ENCODE results near the gene UBE2L3.
"Not testable (repeated sequence)": the region's sequence is repeated elsewhere in the genome, so short reads cannot be mapped to it uniquely, and the experiment has no call there.

Gene UBE2L3

DNA sequence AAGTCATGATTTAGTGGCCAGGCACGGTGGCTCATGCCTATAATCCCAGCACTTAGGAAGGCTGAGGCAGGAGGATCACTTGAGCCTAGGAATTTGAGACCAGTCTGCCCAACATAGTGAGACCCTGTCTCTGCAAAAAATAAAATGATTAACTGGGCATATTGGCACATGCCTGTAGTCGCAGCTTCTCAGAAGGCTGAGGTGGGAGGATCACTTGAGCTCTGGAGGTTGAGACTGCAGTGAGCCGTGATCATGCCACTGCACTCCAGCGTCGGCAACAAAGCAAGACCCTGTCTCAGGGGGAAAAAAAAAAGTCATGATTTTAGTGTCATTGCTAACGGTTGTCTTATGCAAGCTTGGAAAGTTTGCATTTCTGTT is 11.9 kb downstream of the UBE2L3 start:
- Histone ChIP-seq H3K9ac (ENCODE audit: low read length) (no peak overlapping the region), H3K4me1 (ENCODE audit: control insufficient read depth, insufficient read depth, low read length) (peaks cover 24% of the 10 kb centered on the region), H3K27me3 (ENCODE audit: control insufficient read depth, insufficient read depth, low read length) (no peaks in the 10 kb centered on the region), H3K9me3 (ENCODE audit: control insufficient read depth, low read length) (no peaks in the 10 kb centered on the region), H3K4me3 (ENCODE audit: low read length) (no peak overlapping the region), H3K36me3 (ENCODE audit: control insufficient read depth, insufficient read depth, low read length) (no peaks in the 10 kb centered on the region)

GRCh38 chr22:21580623-21581007 is 13.1 kb downstream of the UBE2L3 start:
- H3K4me1 ChIP-seq (ENCODE audit: control insufficient read depth, insufficient read depth, low read length), result peaks cover 22% of the 10 kb centered on the region
- H3K4me3 ChIP-seq (ENCODE audit: low read length); H3K9me3 ChIP-seq (ENCODE audit: control insufficient read depth, low read length); H3K27me3 ChIP-seq (ENCODE audit: control insufficient read depth, insufficient read depth, low read length); H3K9ac ChIP-seq (ENCODE audit: low read length); H3K36me3 ChIP-seq (ENCODE audit: control insufficient read depth, insufficient read depth, low read length): not testable (repeated sequence)

- H3K9me3 ChIP-seq (ENCODE audit: control insufficient read depth, low read length); H3K27me3 ChIP-seq (ENCODE audit: control insufficient read depth, insufficient read depth, low read length); H3K4me3 ChIP-seq (ENCODE audit: low read length); H3K9ac ChIP-seq (ENCODE audit: low read length); H3K36me3 ChIP-seq (ENCODE audit: control insufficient read depth, insufficient read depth, low read length): not testable (repeated sequence)
- H3K4me1 ChIP-seq (ENCODE audit: control insufficient read depth, insufficient read depth, low read length), result peaks cover 22% of the 10 kb centered on the region
These were observed 13.6 kb downstream of the UBE2L3 start for GRCh38 chr22:21581009-21581713.

- Histone ChIP-seq H3K4me1 (ENCODE audit: control insufficient read depth, insufficient read depth, low read length) (peaks cover 16% of the 10 kb centered on the region), H3K27me3 (ENCODE audit: control insufficient read depth, insufficient read depth, low read length) (no peaks in the 10 kb centered on the region), H3K4me3 (ENCODE audit: low read length) (no peak overlapping the region), H3K9me3 (ENCODE audit: control insufficient read depth, low read length) (no peaks in the 10 kb centered on the region), H3K36me3 (ENCODE audit: control insufficient read depth, insufficient read depth, low read length) (no peaks in the 10 kb centered on the region), H3K9ac (ENCODE audit: low read length) (no peak overlapping the region)
These were observed 15.6 kb downstream of the UBE2L3 start for GRCh38 chr22:21582801-21583740.

GRCh38 chr22:21585389-21585788 is 17.9 kb downstream of the UBE2L3 start:
- no peaks in the 10 kb centered on the region for H3K36me3 ChIP-seq (ENCODE audit: control insufficient read depth, insufficient read depth, low read length)
- no peaks in the 10 kb centered on the region for H3K9me3 ChIP-seq (ENCODE audit: control insufficient read depth, low read length)
- no peaks in the 10 kb centered on the region for H3K27me3 ChIP-seq (ENCODE audit: control insufficient read depth, insufficient read depth, low read length)
- H3K9ac ChIP-seq (ENCODE audit: low read length), result no peak overlapping the region
- peaks cover 9% of the 10 kb centered on the region for H3K4me1 ChIP-seq (ENCODE audit: control insufficient read depth, insufficient read depth, low read length)
- H3K4me3 ChIP-seq (ENCODE audit: low read length), result no peak overlapping the region

- no peak overlapping the region for H3K9ac ChIP-seq (ENCODE audit: low read length)
- no peak overlapping the region for H3K4me3 ChIP-seq (ENCODE audit: low read length)
- H3K27me3 ChIP-seq (ENCODE audit: control insufficient read depth, insufficient read depth, low read length), result no peaks in the 10 kb centered on the region
- H3K36me3 ChIP-seq (ENCODE audit: control insufficient read depth, insufficient read depth, low read length), result peaks cover under 1% of the 10 kb centered on the region
- peaks cover 11% of the 10 kb centered on the region for H3K4me1 ChIP-seq (ENCODE audit: control insufficient read depth, insufficient read depth, low read length)
- H3K9me3 ChIP-seq (ENCODE audit: control insufficient read depth, low read length), result no peaks in the 10 kb centered on the region
These were observed 20.5 kb downstream of the UBE2L3 start for GRCh38 chr22:21587803-21588611.

GRCh38 chr22:21589396-21589795 is 21.9 kb downstream of the UBE2L3 start:
- Histone ChIP-seq H3K9ac (ENCODE audit: low read length) (no peak overlapping the region), H3K36me3 (ENCODE audit: control insufficient read depth, insufficient read depth, low read length) (peaks cover 14% of the 10 kb centered on the region), H3K27me3 (ENCODE audit: control insufficient read depth, insufficient read depth, low read length) (no peaks in the 10 kb centered on the region), H3K4me1 (ENCODE audit: control insufficient read depth, insufficient read depth, low read length) (peaks cover 6% of the 10 kb centered on the region), H3K4me3 (ENCODE audit: low read length) (no peak overlapping the region), H3K9me3 (ENCODE audit: control insufficient read depth, low read length) (no peaks in the 10 kb centered on the region)

DNA sequence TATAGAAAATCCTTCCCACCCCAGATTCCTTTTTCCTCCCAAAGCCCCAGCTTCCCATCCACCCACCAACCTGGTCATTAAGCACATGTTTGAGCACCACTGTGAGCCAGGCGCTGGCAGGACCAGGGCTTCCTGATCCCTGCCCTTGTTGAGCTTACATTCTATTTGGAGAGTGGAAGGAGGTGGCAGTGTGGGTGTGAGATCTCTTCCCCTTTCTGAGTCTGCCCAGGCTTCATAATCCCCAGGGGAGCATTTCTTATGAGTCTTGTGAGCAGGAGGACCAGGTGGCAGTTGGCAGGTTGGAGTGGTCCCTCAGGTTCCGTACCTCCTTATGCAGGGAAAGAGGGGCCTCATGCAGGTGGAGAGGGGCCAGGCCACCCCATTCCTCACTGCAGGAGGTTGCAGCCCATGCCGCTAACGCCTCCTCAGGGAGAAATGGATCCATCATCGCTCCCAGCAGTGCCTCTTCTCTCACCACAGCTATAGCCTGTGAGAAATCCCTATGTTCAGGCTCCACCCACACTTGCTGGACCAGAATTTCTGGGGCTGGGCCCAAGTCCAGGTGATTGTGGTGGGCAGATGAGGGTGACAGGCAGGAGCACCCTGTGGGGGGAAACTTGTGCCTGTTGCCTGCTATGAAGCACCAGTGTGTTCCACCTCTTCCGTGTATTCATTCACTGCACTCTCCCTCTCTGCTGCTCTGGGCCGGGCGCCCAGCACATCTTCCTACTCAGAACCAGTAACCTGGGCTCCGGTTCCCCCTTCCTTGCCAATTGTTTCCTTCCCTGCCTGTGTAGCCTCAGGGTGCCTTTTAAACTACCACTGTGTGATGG is 23.5 kb downstream of the UBE2L3 start:
- Histone ChIP-seq H3K4me1 (ENCODE audit: control insufficient read depth, insufficient read depth, low read length) (peaks cover 6% of the 10 kb centered on the region), H3K27me3 (ENCODE audit: control insufficient read depth, insufficient read depth, low read length) (no peaks in the 10 kb centered on the region), H3K4me3 (ENCODE audit: low read length) (no peak overlapping the region), H3K9me3 (ENCODE audit: control insufficient read depth, low read length) (no peaks in the 10 kb centered on the region), H3K9ac (ENCODE audit: low read length) (no peak overlapping the region), H3K36me3 (ENCODE audit: control insufficient read depth, insufficient read depth, low read length) (peaks cover 14% of the 10 kb centered on the region)

DNA sequence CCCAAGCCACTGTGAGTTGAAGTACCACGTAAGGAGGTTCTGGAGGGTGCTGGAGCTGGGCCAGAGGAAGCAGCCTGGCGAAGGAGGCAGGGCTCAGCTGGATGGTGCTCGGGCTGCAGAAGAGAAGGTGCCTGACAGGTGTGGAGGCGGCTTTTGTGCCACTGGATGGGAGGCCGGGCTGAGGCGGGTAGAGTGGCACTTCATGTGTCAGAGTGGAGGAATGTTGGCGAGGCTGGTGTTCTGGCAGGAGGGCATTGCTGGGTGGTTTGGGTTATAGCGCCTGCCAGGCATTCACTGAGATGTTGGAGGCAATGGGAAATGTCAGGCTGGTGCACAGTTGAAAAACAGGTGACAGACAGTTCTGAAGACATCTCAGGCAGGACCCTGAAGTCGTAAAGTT is 24.2 kb downstream of the UBE2L3 start:
- Histone ChIP-seq H3K4me1 (ENCODE audit: control insufficient read depth, insufficient read depth, low read length) (peaks cover 6% of the 10 kb centered on the region), H3K36me3 (ENCODE audit: control insufficient read depth, insufficient read depth, low read length) (peaks cover 14% of the 10 kb centered on the region)

DNA sequence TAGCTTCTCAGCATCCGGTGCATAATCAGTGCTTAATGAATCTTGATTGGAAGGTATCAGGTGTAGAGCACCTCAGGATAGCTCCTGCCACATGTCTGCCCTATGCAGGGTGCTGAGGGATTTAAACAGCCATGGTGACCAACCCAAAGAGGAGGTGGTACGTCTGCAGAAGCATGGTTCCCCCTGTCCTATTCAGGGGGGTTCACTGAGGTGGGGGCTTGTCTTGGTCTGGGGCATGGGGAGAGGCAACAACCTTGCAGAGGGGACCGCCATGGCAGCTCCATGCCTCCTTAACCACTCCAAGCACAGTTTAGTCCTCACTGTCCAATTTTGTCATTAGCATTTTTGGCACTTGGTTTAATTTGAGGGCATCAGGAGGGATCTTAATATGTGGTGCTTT is 24.9 kb downstream of the UBE2L3 start:
- H3K9ac ChIP-seq (ENCODE audit: low read length), result no peak overlapping the region
- peaks cover 6% of the 10 kb centered on the region for H3K4me1 ChIP-seq (ENCODE audit: control insufficient read depth, insufficient read depth, low read length)
- H3K36me3 ChIP-seq (ENCODE audit: control insufficient read depth, insufficient read depth, low read length), result peaks cover 14% of the 10 kb centered on the region
- no peaks in the 10 kb centered on the region for H3K9me3 ChIP-seq (ENCODE audit: control insufficient read depth, low read length)
- no peaks in the 10 kb centered on the region for H3K27me3 ChIP-seq (ENCODE audit: control insufficient read depth, insufficient read depth, low read length)
- no peak overlapping the region for H3K4me3 ChIP-seq (ENCODE audit: low read length)

More for the DNA sequence above, 24.2 kb downstream of the UBE2L3 start:
- no peak overlapping the region for H3K4me3 ChIP-seq (ENCODE audit: low read length)
- no peak overlapping the region for H3K9ac ChIP-seq (ENCODE audit: low read length)
- H3K9me3 ChIP-seq (ENCODE audit: control insufficient read depth, low read length), result no peaks in the 10 kb centered on the region
- no peaks in the 10 kb centered on the region for H3K27me3 ChIP-seq (ENCODE audit: control insufficient read depth, insufficient read depth, low read length)

GRCh38 chr22:21593406-21594232 is 26.1 kb downstream of the UBE2L3 start:
- Histone ChIP-seq H3K9ac (ENCODE audit: low read length) (no peak overlapping the region), H3K4me3 (ENCODE audit: low read length) (no peak overlapping the region), H3K36me3 (ENCODE audit: control insufficient read depth, insufficient read depth, low read length) (peaks cover 14% of the 10 kb centered on the region), H3K4me1 (ENCODE audit: control insufficient read depth, insufficient read depth, low read length) (peaks cover 6% of the 10 kb centered on the region), H3K9me3 (ENCODE audit: control insufficient read depth, low read length) (no peaks in the 10 kb centered on the region), H3K27me3 (ENCODE audit: control insufficient read depth, insufficient read depth, low read length) (no peaks in the 10 kb centered on the region)
